H1 (cell line): ENCODE data around the gene SYT17. TPM values are rescaled to one million over a fixed set of nuclear protein-coding genes. Genes with fewer than 3 reads are reported as not detected.

Source experiments
- CREB1 ChIP-seq: IDR thresholded peaks from 2 replicates; pipeline ENCODE4 v1.6.1; 2012; ENCODE audit warnings: inconsistent platforms
- NRF1 ChIP-seq: IDR thresholded peaks from 2 replicates; pipeline ENCODE4 v1.6.1; 2011; ENCODE audit warnings: mild to moderate bottlenecking, low read depth, low read length, improper control_type of control experiment
- SIN3A ChIP-seq, 2 experiments: IDR thresholded peaks in 1 of 2; conservative IDR thresholded peaks in 1 of 2; 2 replicates each; pipeline ENCODE4 v1.6.1; 2011 to 2012; ENCODE audit warnings: low read length in 2 of 2, improper control_type of control experiment in 1 of 2, low read depth in 1 of 2, mild to moderate bottlenecking in 1 of 2
- SP2 ChIP-seq: IDR thresholded peaks from 2 replicates; pipeline ENCODE4 v1.6.1; 2012; ENCODE audit warnings: mild to moderate bottlenecking, low read length, inconsistent platforms
- SP4 ChIP-seq: IDR thresholded peaks from 2 replicates; pipeline ENCODE4 v1.6.1; 2012; ENCODE audit warnings: low read length, inconsistent platforms
- SUZ12 ChIP-seq: fragments of 200-600 bp; sonication (generic); IDR thresholded peaks from 2 replicates; pipeline ENCODE4 v1.6.1; 2012; ENCODE audit warnings: mild to moderate bottlenecking, inconsistent platforms, low read length, moderate library complexity, mixed read lengths
- TAF1 ChIP-seq: IDR thresholded peaks from 2 replicates; pipeline ENCODE4 v1.6.1; 2011; ENCODE audit warnings: mild to moderate bottlenecking, low read depth, low read length
- TCF12 ChIP-seq: IDR thresholded peaks from 2 replicates; pipeline ENCODE4 v1.6.1; 2011; ENCODE audit warnings: low read depth, mild to moderate bottlenecking, low read length
- polyA plus RNA-seq, 7 experiments: library from polyadenylated mRNA; depleted of rRNA in 3 of 7; stranded (reverse) in 5 of 7; unstranded in 2 of 7; fragments of >200 nt in 5 of 7; fragments of 200-250 nt in 2 of 7; gene quantifications; 1 replicate in 5 of 7; 2 replicates in 1 of 7; 4 replicates in 1 of 7; pipeline versions ENCODE4 v1.2.1 to v1.2.3, GENCODE V29; 2011 to 2013; ENCODE audit warnings: missing spikeins in 2 of 7, mixed read lengths in 2 of 7
- total RNA-seq: library from RNA; stranded (reverse); fragmentation: NEBNext Ultra II Directional; extraction: Animal tissue kit (Norgen Biotek cat#: 25700); gene quantifications from 2 replicates; pipeline ENCODE4 v1.2.1, GENCODE V29; 2021

Gene SYT17
- total and polyA plus RNA-seq, 2 of the 8 experiments (the other 6 are each of a cell fraction or from before 2014, with no cell fraction given): 5.8 to 18.1 TPM

DNA sequence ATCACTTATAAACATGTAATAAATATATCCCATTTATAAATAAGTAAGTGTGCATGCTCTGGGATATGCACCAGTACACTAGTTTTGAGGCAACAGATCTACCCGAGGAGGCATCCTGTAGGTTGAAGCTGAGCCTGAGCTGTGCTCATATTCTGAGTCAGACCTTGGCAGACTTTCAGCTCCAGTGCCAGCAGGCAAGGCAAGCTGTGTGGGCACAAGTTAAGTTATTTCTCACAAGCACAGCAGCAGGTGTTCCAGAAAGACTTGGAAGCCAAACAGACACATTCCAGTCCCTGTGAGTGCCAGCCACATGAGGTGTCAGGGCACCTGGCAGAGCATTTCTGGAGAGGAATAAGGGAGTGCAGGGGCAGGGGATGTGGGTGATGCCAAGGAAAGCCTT, 116.2 kb downstream of the SYT17 start (continued):
- no peak for TF ChIP-seq SUZ12
- TF ChIP-seq SP2: no peak
- TF ChIP-seq CREB1: no peak
- TF ChIP-seq SP4: no peak
- no peak for TF ChIP-seq TAF1
- TF ChIP-seq NRF1: no peak
- no peak for TF ChIP-seq SIN3A (conservative IDR thresholded peaks at IDR 0.05 in 1 of 2, IDR thresholded peaks at IDR 0.05 in 1 of 2; ENCODE audit: low read depth in 1 of 2, low read length in 2 of 2)
- TF ChIP-seq TCF12: no peak
